Adrenal gland (tissue), 5 donors: ENCODE results near the gene LHFPL6.

ENCODE experiments used
- POLR2A ChIP-seq, 2 donors: fragments of 450-650 bp; IDR thresholded peaks; one replicate each; pipeline ENCODE4 v1.6.1; 2017; ENCODE audit warnings: antibody characterized with exemption in 2 of 2, mild to moderate bottlenecking in 2 of 2, moderate library complexity in 1 of 2
- TF ChIP-seq, protein P1 (sequence below), 6 experiments: fragments of 450-650 bp in 4 of 6; fragments of 200-600 bp in 2 of 6; sonication (generic) in 1 of 6; IDR thresholded peaks; 1 replicate in 5 of 6; 2 replicates in 1 of 6; pipeline versions ENCODE4 v1.5.1 to v1.8.0; 2016 to 2021; ENCODE audit warnings: antibody characterized with exemption in 6 of 6, mild to moderate bottlenecking in 2 of 6, moderate library complexity in 1 of 6
- donor health status: DM: no; HTN: no; CAD: no.

DNA sequence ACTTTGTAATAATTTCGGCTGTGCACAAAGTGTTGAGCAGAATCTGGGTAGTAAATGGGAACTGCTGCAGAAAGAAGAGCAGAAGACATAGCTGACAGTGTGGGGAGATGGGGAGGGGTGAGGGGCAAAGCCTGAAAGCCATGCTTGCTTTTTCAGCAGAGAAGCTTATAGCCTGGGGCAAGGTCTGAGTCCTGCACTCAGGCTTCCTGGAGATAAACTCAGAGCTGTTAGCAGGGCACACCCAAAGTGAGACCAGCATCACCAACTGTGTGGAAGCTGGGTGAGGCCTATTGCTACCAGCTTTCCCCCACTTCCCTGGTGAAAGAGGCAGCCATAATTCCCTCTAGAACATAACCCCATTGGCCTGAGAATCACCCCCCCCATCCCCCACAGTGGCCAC is 15.6 kb upstream of the LHFPL6 start:
- TF ChIP-seq, protein P1, sequence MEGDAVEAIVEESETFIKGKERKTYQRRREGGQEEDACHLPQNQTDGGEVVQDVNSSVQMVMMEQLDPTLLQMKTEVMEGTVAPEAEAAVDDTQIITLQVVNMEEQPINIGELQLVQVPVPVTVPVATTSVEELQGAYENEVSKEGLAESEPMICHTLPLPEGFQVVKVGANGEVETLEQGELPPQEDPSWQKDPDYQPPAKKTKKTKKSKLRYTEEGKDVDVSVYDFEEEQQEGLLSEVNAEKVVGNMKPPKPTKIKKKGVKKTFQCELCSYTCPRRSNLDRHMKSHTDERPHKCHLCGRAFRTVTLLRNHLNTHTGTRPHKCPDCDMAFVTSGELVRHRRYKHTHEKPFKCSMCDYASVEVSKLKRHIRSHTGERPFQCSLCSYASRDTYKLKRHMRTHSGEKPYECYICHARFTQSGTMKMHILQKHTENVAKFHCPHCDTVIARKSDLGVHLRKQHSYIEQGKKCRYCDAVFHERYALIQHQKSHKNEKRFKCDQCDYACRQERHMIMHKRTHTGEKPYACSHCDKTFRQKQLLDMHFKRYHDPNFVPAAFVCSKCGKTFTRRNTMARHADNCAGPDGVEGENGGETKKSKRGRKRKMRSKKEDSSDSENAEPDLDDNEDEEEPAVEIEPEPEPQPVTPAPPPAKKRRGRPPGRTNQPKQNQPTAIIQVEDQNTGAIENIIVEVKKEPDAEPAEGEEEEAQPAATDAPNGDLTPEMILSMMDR (IDR thresholded peaks at IDR 0.05): no peak
- no peak for TF ChIP-seq POLR2A (IDR thresholded peaks at IDR 0.05)
